ENCODE measurements around the gene SVOP. TPM values are rescaled to one million over a fixed set of nuclear protein-coding genes. Genes with fewer than 3 reads are reported as not detected.
"Not testable (repeated sequence)": the region's sequence is repeated elsewhere in the genome, so short reads cannot be mapped to it uniquely, and the experiment has no call there.

The SVOP gene
- polyA plus RNA-seq, 1 donor = 0.16 TPM

- no peak for DNase-seq (ENCODE audit: low read depth)
Observed at GRCh38 chr12:109033239-109034196, 12.7 kb upstream of the SVOP start.

- no peak for DNase-seq (ENCODE audit: low read depth)
Observed at GRCh38 chr12:109029411-109029810, 8.5 kb upstream of the SVOP start.

- not testable (repeated sequence) for DNase-seq (ENCODE audit: low read depth)
Observed at GRCh38 chr12:109028624-109029023, 7.8 kb upstream of the SVOP start.

- no peak for DNase-seq (ENCODE audit: low read depth)
Observed at GRCh38 chr12:109027767-109028166, 6.9 kb upstream of the SVOP start.

GRCh38 chr12:109020146-109020795 lies 597 bp downstream of the SVOP start:
- no peak for DNase-seq (ENCODE audit: low read depth)

- no peak for DNase-seq (ENCODE audit: low read depth)
Observed at GRCh38 chr12:109018296-109018695, 2.6 kb downstream of the SVOP start.

- DNase-seq (ENCODE audit: low read depth) = no peak
Observed at GRCh38 chr12:109016978-109017377, 3.9 kb downstream of the SVOP start.

GRCh38 chr12:109016016-109016415 lies 4.9 kb downstream of the SVOP start:
- DNase-seq (ENCODE audit: low read depth) = no peak

GRCh38 chr12:109014984-109015765 lies 5.7 kb downstream of the SVOP start:
- no peak for DNase-seq (ENCODE audit: low read depth)

- DNase-seq (ENCODE audit: low read depth) = no peak
Observed at GRCh38 chr12:109010259-109010658, 10.6 kb downstream of the SVOP start.

- DNase-seq (ENCODE audit: low read depth) = no peak
Observed at GRCh38 chr12:109009766-109010165, 11.1 kb downstream of the SVOP start.

- no peak for DNase-seq (ENCODE audit: low read depth)
Observed at GRCh38 chr12:109004017-109004416, 16.9 kb downstream of the SVOP start.

- no peak for DNase-seq (ENCODE audit: low read depth)
Observed at GRCh38 chr12:108996320-108996719, 24.5 kb downstream of the SVOP start.

GRCh38 chr12:108995370-108995992 lies 25.4 kb downstream of the SVOP start:
- DNase-seq (ENCODE audit: low read depth) = no peak

GRCh38 chr12:108990103-108990502 lies 30.8 kb downstream of the SVOP start:
- not testable (repeated sequence) for DNase-seq (ENCODE audit: low read depth)

- DNase-seq (ENCODE audit: low read depth) = no peak
Observed at GRCh38 chr12:108989376-108989775, 31.5 kb downstream of the SVOP start.

GRCh38 chr12:108985750-108986149 lies 35.1 kb downstream of the SVOP start:
- DNase-seq (ENCODE audit: low read depth) = no peak

GRCh38 chr12:108983227-108983626 lies 37.6 kb downstream of the SVOP start:
- DNase-seq (ENCODE audit: low read depth) = no peak

- DNase-seq (ENCODE audit: low read depth) = no peak
Observed at GRCh38 chr12:108982621-108983219, 38.1 kb downstream of the SVOP start.

GRCh38 chr12:108981835-108982234 lies 39.0 kb downstream of the SVOP start:
- no peak for DNase-seq (ENCODE audit: low read depth)

All from forelimb muscle (tissue), 1 donor.